ENCODE measurements around the gene SARDH.

The SARDH gene

DNA sequence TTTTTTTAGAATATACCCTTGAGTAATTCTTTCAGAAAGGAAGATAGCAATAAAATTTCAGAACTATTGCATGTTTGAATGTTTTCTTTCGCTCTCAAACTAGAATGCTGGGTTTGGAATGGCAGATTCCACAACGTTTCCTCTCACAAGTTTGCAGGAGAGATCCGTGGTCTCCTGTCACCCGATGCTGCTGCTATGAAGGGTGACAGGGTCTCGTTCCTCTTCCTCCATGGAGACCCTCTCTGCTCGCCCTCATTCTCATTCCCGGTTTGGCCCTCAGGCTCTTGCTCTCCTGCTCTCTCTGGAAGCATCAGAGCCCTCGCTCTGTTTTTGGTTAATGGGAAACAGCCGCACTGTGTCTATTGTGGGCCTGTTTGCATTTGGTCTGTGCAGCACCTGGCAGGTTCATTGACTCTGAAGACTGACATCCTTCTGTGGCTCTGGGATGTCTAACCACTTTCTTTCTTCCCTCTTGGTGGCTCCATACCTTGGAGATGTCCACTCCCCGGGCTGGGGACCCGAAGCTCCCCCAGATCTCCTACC, 116.4 kb downstream of the SARDH start:
- DNase-seq: no peak

DNA sequence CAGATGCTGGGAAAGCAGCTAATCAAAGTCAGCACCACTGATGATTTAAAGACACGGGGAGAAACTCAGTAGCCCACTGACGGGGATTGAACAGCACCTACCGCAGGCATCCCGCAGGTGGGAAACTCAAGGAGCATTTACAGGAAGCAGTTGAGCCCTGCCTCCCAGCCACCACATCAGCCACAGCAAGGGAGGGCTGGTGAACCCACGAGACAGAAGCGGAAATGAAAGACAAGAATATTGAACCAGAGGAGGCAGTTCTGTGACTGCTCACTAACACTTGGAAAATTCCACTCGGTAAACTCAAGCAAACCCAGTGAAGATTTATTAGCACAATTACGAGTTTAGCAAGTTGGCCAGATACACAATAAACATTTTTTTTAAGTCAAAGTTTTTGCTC, 118.4 kb downstream of the SARDH start:
- no peak for DNase-seq

DNA sequence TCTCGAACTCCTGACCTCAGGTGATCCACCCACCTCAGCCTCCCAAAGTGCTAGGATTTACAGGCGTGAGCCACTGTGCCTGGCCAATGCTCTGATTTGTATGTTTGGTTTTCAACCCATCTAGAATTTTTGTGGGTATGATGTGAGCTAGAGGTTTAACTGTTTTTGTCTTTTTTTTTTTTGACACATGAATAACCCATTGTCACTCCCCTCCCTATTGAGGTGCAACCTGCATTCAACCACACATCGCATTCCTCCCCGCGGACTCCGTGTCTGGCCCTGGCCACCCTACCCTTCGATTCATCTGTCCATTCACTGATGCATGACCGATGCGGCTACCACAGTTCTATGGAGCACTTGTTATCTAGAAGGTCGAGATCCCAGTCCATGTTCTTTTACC, 119.4 kb downstream of the SARDH start:
- no peak for DNase-seq

DNA sequence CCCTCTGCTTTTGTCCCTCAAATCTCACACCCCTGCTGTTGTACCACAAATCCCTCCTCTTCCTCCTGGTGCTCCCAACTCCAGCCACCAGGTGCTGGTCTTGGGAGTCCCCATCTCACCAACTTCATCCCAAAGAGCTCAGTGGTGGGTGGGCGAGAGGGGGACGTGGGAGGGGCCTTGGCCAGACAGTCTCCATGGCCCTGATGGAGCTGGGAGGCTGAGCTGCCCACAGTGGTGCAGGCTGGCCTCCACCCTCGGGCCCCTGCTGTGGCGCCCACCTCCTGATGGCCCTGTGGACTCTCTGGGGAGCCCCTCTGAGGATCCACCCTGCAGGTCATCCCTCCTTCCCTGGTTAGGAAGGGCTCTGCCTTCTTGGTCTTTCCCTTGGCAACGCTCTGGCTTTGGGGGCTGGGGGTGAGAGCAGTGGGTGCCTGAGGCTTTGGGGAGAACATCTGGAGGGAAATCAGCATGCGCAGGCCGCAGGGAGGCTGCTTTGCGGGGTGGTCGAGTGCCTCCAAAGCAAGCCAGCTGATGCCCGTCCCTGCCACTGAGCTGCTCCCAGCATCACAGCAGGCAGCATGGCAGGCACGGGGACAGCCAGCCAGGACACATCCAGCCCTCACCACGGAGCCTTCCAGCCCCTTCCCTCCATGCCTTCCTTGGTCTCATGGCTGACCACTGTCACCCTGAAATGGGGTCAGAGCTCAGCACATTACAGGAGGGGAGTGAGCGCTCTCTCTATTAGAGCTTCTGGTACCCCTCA, 121.3 kb downstream of the SARDH start:
- DNase-seq: no peak

DNA sequence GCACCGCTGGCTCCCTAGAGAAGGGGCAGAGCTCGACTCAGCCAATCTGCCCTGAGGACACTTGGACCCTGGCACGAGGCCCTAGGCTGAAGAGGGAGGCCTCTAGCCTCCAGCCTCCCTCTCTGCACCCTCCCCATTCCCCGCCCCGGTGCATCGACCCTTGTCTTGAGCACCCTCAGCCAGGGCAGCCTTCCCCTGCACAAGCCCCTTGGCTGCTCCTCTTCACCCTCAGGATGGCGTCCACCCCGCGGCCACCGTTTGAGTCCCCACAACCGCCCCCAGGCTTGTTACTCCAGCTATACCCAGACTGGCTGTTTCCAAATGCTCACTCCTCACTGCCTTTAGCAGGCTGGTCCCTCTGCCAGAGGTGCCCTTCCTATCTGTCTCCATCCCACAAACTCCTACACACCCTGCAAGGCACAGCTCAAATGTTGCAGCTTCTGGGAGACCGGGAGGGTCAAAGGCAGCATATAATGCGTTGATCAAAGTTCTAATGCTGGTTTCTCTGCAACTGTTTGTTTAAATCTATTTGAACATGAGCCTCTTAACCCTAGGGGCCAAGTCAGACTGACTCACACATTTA, 122.5 kb downstream of the SARDH start:
- DNase-seq: no peak

DNA sequence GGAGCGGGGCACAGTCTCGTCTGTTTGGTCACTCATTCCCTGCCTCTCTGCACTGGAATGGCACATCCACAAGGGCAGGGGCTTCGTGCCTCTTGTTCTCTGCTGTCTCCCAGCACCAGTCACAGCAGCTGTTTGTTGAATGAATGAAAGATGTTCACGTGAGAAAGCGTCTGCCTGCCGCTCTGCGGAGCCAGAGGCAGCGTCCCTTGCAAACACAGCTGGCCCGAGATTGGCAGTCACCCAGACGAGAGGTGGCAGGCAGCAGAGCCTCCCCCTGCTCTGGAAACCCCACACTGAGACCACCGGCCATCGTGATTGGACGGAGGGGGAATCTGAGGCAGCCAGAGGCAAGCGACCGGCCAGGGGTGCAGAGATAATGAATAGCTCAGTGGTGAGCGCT, 123.0 kb downstream of the SARDH start:
- no peak for DNase-seq

DNA sequence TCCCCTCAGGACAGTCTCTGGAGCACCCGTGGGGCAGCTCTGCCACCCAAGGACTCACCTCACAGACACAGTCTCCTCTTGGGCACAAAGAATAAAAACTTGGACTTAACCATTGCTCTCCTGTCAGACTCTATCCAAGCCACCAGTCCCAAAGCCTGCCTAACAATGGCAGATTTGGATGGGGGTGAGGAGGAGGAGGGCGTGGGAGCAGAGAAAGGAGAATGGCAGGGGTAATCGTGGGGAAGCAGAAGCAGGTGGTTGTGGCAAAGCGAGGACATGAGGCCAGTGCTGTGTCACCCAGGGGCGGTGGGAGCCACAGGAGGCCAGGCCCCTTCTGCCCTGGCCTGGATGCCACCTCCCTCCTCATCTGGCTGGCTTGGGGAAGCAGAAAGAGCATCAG, 123.5 kb downstream of the SARDH start:
- no peak for DNase-seq

DNA sequence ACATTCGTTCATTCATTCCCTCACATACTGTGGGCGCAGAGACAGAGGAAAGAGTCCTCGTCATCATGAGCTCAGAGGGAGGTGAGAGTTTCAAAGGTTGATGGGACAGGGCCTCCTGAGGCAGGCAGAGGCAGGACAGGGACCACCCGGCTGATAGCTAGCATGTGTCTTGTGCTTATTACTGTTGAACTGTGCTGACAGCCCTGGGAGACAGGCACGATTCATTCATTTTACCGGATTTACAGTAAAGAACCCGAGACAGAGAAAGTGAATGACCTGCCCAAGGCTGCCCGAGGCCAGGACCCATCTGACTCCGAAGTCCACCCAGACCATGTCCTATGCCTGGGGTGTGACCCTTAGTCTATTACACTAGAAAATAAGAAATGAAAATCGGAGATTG, 124.1 kb downstream of the SARDH start:
- DNase-seq: no peak
